H9 (cell line): ENCODE data around the gene MYO5B. TPM values are rescaled to one million over a fixed set of nuclear protein-coding genes. Genes with fewer than 3 reads are reported as not detected.

ENCODE experiments used
- DNase-seq: peaks from one replicate; pipeline ENCODE4 v3.0.0-alpha.2; 2017
- H2AFZ ChIP-seq: one replicate; pipeline ENCODE4 v1.6.1; 2013; ENCODE audit warnings: mild to moderate bottlenecking, low read length, control low read depth, moderate library complexity
- H2AK5ac ChIP-seq: 2 replicates; pipeline ENCODE4 v1.6.1; 2013; ENCODE audit warnings: low read length, control low read depth, mixed read lengths; ENCODE audit not compliant: insufficient read length
- H2BK120ac ChIP-seq: one replicate; pipeline ENCODE4 v1.6.1; 2013; ENCODE audit warnings: low read depth, mild to moderate bottlenecking, low read length, control low read depth, inconsistent platforms; ENCODE audit not compliant: poor library complexity, severe bottlenecking
- H2BK12ac ChIP-seq: 2 replicates; pipeline ENCODE4 v1.6.1; 2013; ENCODE audit warnings: low read length, control low read depth, mixed read lengths, low read depth; ENCODE audit not compliant: insufficient read length
- H2BK15ac ChIP-seq: 2 replicates; pipeline ENCODE4 v1.6.1; 2013; ENCODE audit warnings: low read depth, low read length, control low read depth
- H2BK20ac ChIP-seq: one replicate; pipeline ENCODE4 v1.6.1; 2013; ENCODE audit warnings: low read depth, mild to moderate bottlenecking, low read length, control low read depth, inconsistent platforms; ENCODE audit not compliant: poor library complexity, severe bottlenecking
- H2BK5ac ChIP-seq: 2 replicates; pipeline ENCODE4 v1.6.1; 2013; ENCODE audit warnings: low read length, control low read depth, mixed read lengths; ENCODE audit not compliant: insufficient read length
- H3K14ac ChIP-seq: 2 replicates; pipeline ENCODE4 v1.6.1; 2013; ENCODE audit warnings: low read length, control low read depth; ENCODE audit not compliant: insufficient read depth
- H3K18ac ChIP-seq: 2 replicates; pipeline ENCODE4 v1.6.1; 2013; ENCODE audit warnings: low read depth, mild to moderate bottlenecking, mixed read lengths, low read length, control low read depth; ENCODE audit not compliant: insufficient read length
- H3K23ac ChIP-seq: 2 replicates; pipeline ENCODE4 v1.6.1; 2013; ENCODE audit warnings: low read length, control low read depth, mixed read lengths, low read depth; ENCODE audit not compliant: insufficient read length
- H3K23me2 ChIP-seq: 2 replicates; pipeline ENCODE4 v1.6.1; 2013; ENCODE audit warnings: low read depth, mild to moderate bottlenecking, mixed read lengths, low read length, control low read depth; ENCODE audit not compliant: insufficient read length, poor library complexity, severe bottlenecking
- H3K27ac ChIP-seq: 2 replicates; pipeline ENCODE4 v1.5.1; 2013; ENCODE audit warnings: low read length, control low read depth, mixed read lengths, low read depth; ENCODE audit not compliant: insufficient read length
- H3K27me3 ChIP-seq: 2 replicates; pipeline ENCODE4 v1.6.1; 2013; ENCODE audit warnings: low read length, control low read depth, inconsistent platforms; ENCODE audit not compliant: insufficient read depth
- H3K4ac ChIP-seq: 2 replicates; pipeline ENCODE4 v1.6.1; 2013; ENCODE audit warnings: low read depth, mild to moderate bottlenecking, control low read depth, inconsistent platforms, low read length, moderate library complexity
- H3K4me1 ChIP-seq: 2 replicates; pipeline ENCODE4 v1.6.1; 2013; ENCODE audit warnings: low read length, control low read depth, inconsistent platforms; ENCODE audit not compliant: insufficient read depth
- H3K4me2 ChIP-seq: 2 replicates; pipeline ENCODE4 v1.6.1; 2013; ENCODE audit warnings: low read length, control low read depth, mixed read lengths; ENCODE audit not compliant: insufficient read length, insufficient read depth
- H3K56ac ChIP-seq: 2 replicates; pipeline ENCODE4 v1.6.1; 2013; ENCODE audit warnings: low read depth, mild to moderate bottlenecking, mixed read lengths, low read length, control low read depth; ENCODE audit not compliant: insufficient read length
- H3K79me1 ChIP-seq: 2 replicates; pipeline ENCODE4 v1.6.1; 2013; ENCODE audit warnings: low read depth, mild to moderate bottlenecking, moderate library complexity, low read length, control low read depth, inconsistent platforms; ENCODE audit not compliant: insufficient read depth, poor library complexity, severe bottlenecking
- H3K79me2 ChIP-seq: 2 replicates; pipeline ENCODE4 v1.6.1; 2013; ENCODE audit warnings: low read length, control low read depth, inconsistent platforms; ENCODE audit not compliant: insufficient read depth
- H3K9ac ChIP-seq: 2 replicates; pipeline ENCODE4 v1.6.1; 2013; ENCODE audit warnings: low read length, control low read depth, mixed read lengths; ENCODE audit not compliant: insufficient read length; ENCODE audit errors: extremely low read depth
- H3K9me3 ChIP-seq: one replicate; pipeline ENCODE4 v1.6.1; 2013; ENCODE audit warnings: low read depth, low read length, inconsistent platforms; ENCODE audit not compliant: control insufficient read depth
- H3T11ph ChIP-seq: one replicate; pipeline ENCODE4 v1.6.1; 2013; ENCODE audit warnings: mild to moderate bottlenecking, low read length, control low read depth, inconsistent platforms
- H4K20me1 ChIP-seq: one replicate; pipeline ENCODE4 v1.6.1; 2013; ENCODE audit not compliant: control insufficient read depth, insufficient read length, insufficient read depth
- H4K5ac ChIP-seq: 2 replicates; pipeline ENCODE4 v1.6.1; 2013; ENCODE audit warnings: low read depth, mild to moderate bottlenecking, mixed read lengths, low read length, control low read depth; ENCODE audit not compliant: insufficient read length
- H4K8ac ChIP-seq: replicated peaks from 2 replicates; pipeline ENCODE4 v1.6.1; 2013; ENCODE audit warnings: low read length, control low read depth, mixed read lengths, low read depth; ENCODE audit not compliant: insufficient read length
- H4K91ac ChIP-seq: 2 replicates; pipeline ENCODE4 v1.6.1; 2013; ENCODE audit warnings: low read depth, mild to moderate bottlenecking, moderate library complexity, mixed read lengths, low read length, control low read depth; ENCODE audit not compliant: insufficient read length
- H3K27ac Mint-ChIP-seq, 3 experiments: 2 replicates in 2 of 3; 3 replicates in 1 of 3; pipeline ENCODE4 v1.8.0; 2020 to 2021; ENCODE audit warnings: mixed read lengths in 3 of 3, mild to moderate bottlenecking in 1 of 3, moderate library complexity in 1 of 3
- H3K27me3 Mint-ChIP-seq: 2 replicates; pipeline ENCODE4 v1.8.0; 2021; ENCODE audit warnings: low read depth, mild to moderate bottlenecking, moderate library complexity, mixed read lengths
- H3K36me3 Mint-ChIP-seq, 3 experiments: 2 replicates in 2 of 3; 3 replicates in 1 of 3; pipeline ENCODE4 v1.8.0; 2020 to 2021; ENCODE audit warnings: low read depth in 3 of 3, mixed read lengths in 3 of 3; ENCODE audit not compliant: insufficient read depth in 1 of 3
- H3K4me1 Mint-ChIP-seq, 2 experiments: 2 replicates each; pipeline ENCODE4 v1.8.0; 2020; ENCODE audit warnings: mixed read lengths in 2 of 2
- H3K4me3 Mint-ChIP-seq, 2 experiments: 2 replicates in 1 of 2; 3 replicates in 1 of 2; pipeline ENCODE4 v1.8.0; 2020 to 2021; ENCODE audit warnings: mild to moderate bottlenecking in 2 of 2, mixed read lengths in 2 of 2, moderate library complexity in 1 of 2
- H3K9me3 Mint-ChIP-seq, 2 experiments: 2 replicates in 1 of 2; 3 replicates in 1 of 2; pipeline ENCODE4 v1.8.0; 2020; ENCODE audit warnings: mild to moderate bottlenecking in 2 of 2, mixed read lengths in 2 of 2, moderate library complexity in 1 of 2
- WGBS: extraction: QIAGEN DNeasy Blood & Tissue Kit; methylation state at CpG from one replicate; pipeline ENCODE4 v1.1.7; 2013; ENCODE audit warnings: missing lambda C conversion rate, low lambda C conversion rate, mixed read lengths; ENCODE audit not compliant: insufficient read length; ENCODE audit errors: extremely low coverage; 5-methylcytosine and 5-hydroxymethylcytosine counted together
- total RNA-seq: library from RNA; stranded (reverse); gene quantifications from 2 replicates; pipeline ENCODE4 v1.2.1, GENCODE V29; 2021
- TF ChIP-seq, protein P1 (sequence below): fragments of 200-600 bp; sonication (generic); conservative IDR thresholded peaks from 3 replicates; pipeline ENCODE4 v1.8.0; 2021; ENCODE audit warnings: antibody characterized with exemption, mild to moderate bottlenecking

The MYO5B gene
- total RNA-seq, 1 experiment from 2014 or later, result 9.3 TPM

DNA sequence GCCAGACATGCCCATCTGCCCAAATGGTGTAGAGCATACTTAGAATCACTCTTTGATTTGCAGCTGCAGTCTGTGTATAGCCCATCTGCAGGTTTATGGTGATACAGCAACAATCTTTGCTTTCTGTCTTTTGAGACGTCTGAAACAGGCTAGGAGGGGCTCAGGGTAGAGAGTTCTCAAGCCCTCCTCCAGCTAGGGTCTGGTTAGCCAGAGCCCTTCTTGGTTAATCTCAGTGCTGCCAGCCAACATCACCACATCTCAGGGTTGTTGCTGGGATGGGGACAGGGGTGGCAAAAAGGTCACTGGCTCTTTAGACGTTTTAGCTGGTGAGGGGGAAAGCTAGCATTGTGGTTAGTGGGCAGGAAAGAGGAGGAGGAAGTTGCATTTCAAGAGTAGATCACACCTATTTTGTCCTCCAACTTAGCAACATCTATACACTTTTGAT lies 245.0 kb downstream of the MYO5B start:
- H3K27ac Mint-ChIP-seq, result no peak overlapping the region
- TF ChIP-seq, protein P1, sequence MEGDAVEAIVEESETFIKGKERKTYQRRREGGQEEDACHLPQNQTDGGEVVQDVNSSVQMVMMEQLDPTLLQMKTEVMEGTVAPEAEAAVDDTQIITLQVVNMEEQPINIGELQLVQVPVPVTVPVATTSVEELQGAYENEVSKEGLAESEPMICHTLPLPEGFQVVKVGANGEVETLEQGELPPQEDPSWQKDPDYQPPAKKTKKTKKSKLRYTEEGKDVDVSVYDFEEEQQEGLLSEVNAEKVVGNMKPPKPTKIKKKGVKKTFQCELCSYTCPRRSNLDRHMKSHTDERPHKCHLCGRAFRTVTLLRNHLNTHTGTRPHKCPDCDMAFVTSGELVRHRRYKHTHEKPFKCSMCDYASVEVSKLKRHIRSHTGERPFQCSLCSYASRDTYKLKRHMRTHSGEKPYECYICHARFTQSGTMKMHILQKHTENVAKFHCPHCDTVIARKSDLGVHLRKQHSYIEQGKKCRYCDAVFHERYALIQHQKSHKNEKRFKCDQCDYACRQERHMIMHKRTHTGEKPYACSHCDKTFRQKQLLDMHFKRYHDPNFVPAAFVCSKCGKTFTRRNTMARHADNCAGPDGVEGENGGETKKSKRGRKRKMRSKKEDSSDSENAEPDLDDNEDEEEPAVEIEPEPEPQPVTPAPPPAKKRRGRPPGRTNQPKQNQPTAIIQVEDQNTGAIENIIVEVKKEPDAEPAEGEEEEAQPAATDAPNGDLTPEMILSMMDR, result no peak
- no peak overlapping the region for H3T11ph ChIP-seq
- no peak overlapping the region for H3K27ac ChIP-seq
- no peak overlapping the region for H3K9ac ChIP-seq
- no peak overlapping the region for H3K14ac ChIP-seq
- WGBS, result no CpG with 5 or more reads among the region's 2 CpGs
- no peak overlapping the region for H4K5ac ChIP-seq
- H4K8ac ChIP-seq, result no peak overlapping the region
- H2BK12ac ChIP-seq, result no peak overlapping the region
- no peak overlapping the region for H3K23ac ChIP-seq
- H3K56ac ChIP-seq, result no peak overlapping the region
- H3K9me3 ChIP-seq, result no peaks in the 10 kb centered on the region
- H3K36me3 Mint-ChIP-seq, result no peaks in the 10 kb centered on the region
- H3K79me1 ChIP-seq, result no peaks in the 10 kb centered on the region
- H4K91ac ChIP-seq, result no peak overlapping the region
- H3K4me2 ChIP-seq, result no peak overlapping the region
- no peaks in the 10 kb centered on the region for H4K20me1 ChIP-seq
- no peaks in the 10 kb centered on the region for H3K9me3 Mint-ChIP-seq
- no peak overlapping the region for H2AFZ ChIP-seq
- H3K4me3 Mint-ChIP-seq, result no peak overlapping the region
- no peaks in the 10 kb centered on the region for H3K27me3 Mint-ChIP-seq
- H3K18ac ChIP-seq, result no peak overlapping the region
- no peaks in the 10 kb centered on the region for H3K79me2 ChIP-seq
- peaks cover 2% of the 10 kb centered on the region; the same call in 1 of the 2 replicates for H3K4me1 ChIP-seq
- H3K23me2 ChIP-seq, result no peaks in the 10 kb centered on the region
- no peak for DNase-seq
- H3K4me1 Mint-ChIP-seq, result peaks cover 4 to 5% of the 10 kb centered on the region in 2 experiments
- no peak overlapping the region for H2AK5ac ChIP-seq
- no peak overlapping the region for H3K4ac ChIP-seq
- no peak overlapping the region for H2BK20ac ChIP-seq
- no peak overlapping the region for H2BK15ac ChIP-seq
- no peak overlapping the region for H2BK120ac ChIP-seq
- no peaks in the 10 kb centered on the region; the same call in 1 of the 2 replicates for H3K27me3 ChIP-seq
- no peak overlapping the region for H2BK5ac ChIP-seq
